ENCODE results near the gene COL1A2. TPM values are rescaled to one million over a fixed set of nuclear protein-coding genes. Genes with fewer than 3 reads are reported as not detected.

The COL1A2 gene
- polyA plus RNA-seq, 1 donor from 2014 or later, result 2.5 TPM

DNA sequence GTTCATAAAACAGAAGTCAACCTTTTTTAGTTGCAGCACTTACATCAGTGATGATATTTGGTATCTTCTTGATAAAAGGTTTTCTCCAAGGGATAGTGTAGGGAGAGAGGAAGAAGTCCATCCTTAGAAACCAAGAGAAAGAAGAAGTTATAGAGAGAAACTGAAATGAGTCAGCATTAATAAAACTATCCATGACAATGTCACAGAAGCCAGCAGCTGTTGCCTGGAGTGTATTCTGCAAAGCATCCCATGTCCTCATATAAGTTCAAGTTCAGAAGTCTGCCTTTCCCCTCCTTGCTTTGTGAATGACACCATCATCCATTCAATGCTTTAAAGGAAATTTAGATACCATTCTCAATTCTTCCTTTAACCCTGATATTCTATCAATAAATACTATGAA is 14.4 kb upstream of the COL1A2 start:
- Histone ChIP-seq H3K79me2 (replicated peaks; ENCODE audit: insufficient read depth, low read length) (no peaks in the 10 kb centered on the region), H3K4me2 (ENCODE audit: low read length) (no peak overlapping the region), H2AFZ (ENCODE audit: low read depth, low read length) (no peak overlapping the region), H3K9me3 (ENCODE audit: low read length) (no peaks in the 10 kb centered on the region), H3K9ac (ENCODE audit: low read length) (no peak overlapping the region), H3K9me2 (ENCODE audit: insufficient read depth, low read length) (no peaks in the 10 kb centered on the region), H4K20me1 (ENCODE audit: insufficient read depth) (no peaks in the 10 kb centered on the region), H3F3A (ENCODE audit: insufficient read depth, low read length, poor library complexity, severe bottlenecking) (no peaks in the 10 kb centered on the region), H3K27me3 (ENCODE audit: insufficient read depth, low read depth, low read length) (no peaks in the 10 kb centered on the region), H3K27ac (ENCODE audit: low read length) (no peak overlapping the region), H3K4me3 (ENCODE audit: low read length) (no peak overlapping the region), H3K36me3 (ENCODE audit: insufficient read depth, low read length) (no peaks in the 10 kb centered on the region)
- no peak for TF ChIP-seq TAF1 (IDR thresholded peaks at IDR 0.05; ENCODE audit: low read depth)
- TF ChIP-seq REST (IDR thresholded peaks at IDR 0.05; ENCODE audit: borderline replicate concordance), result no peak
- TF ChIP-seq, protein P1, sequence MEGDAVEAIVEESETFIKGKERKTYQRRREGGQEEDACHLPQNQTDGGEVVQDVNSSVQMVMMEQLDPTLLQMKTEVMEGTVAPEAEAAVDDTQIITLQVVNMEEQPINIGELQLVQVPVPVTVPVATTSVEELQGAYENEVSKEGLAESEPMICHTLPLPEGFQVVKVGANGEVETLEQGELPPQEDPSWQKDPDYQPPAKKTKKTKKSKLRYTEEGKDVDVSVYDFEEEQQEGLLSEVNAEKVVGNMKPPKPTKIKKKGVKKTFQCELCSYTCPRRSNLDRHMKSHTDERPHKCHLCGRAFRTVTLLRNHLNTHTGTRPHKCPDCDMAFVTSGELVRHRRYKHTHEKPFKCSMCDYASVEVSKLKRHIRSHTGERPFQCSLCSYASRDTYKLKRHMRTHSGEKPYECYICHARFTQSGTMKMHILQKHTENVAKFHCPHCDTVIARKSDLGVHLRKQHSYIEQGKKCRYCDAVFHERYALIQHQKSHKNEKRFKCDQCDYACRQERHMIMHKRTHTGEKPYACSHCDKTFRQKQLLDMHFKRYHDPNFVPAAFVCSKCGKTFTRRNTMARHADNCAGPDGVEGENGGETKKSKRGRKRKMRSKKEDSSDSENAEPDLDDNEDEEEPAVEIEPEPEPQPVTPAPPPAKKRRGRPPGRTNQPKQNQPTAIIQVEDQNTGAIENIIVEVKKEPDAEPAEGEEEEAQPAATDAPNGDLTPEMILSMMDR (IDR thresholded peaks at IDR 0.05; ENCODE audit: poor library complexity, severe bottlenecking), result no peak
- no peak for TF ChIP-seq RAD21 (conservative IDR thresholded peaks at IDR 0.05)
- TF ChIP-seq MXI1 (conservative IDR thresholded peaks at IDR 0.05; ENCODE audit: poor library complexity, severe bottlenecking), result no peak
- no peak for TF ChIP-seq POLR2AphosphoS5 (IDR thresholded peaks at IDR 0.05)
- TF ChIP-seq EP300 (conservative IDR thresholded peaks at IDR 0.05; ENCODE audit: poor library complexity, severe bottlenecking), result no peak
- TF ChIP-seq EZH2 (IDR thresholded peaks at IDR 0.05; ENCODE audit: borderline replicate concordance, insufficient read depth, low read length, poor library complexity, severe bottlenecking), result no peak
- TF ChIP-seq SMC3 (conservative IDR thresholded peaks at IDR 0.05; ENCODE audit: poor library complexity), result no peak

DNA sequence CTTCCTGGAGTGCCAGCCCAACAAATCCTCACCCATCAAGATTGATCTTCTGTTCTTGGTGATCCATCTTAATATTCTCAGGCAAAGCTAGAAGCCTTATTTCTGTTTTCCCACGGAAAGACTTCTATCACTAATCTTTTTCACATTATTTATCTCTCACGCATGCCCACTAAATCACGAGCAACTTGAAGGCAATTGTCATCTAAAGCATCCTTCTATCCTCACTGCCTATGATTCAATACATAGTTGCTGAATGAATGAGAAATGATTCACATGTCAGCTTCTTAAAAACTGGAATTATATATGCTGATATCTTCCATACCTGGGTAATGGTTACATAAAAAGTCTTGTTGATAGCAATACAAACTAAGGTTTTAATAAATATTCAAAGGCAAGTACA is 12.6 kb upstream of the COL1A2 start:
- H3K27me3 ChIP-seq (ENCODE audit: insufficient read depth, low read depth, low read length), result no peaks in the 10 kb centered on the region
- no peak overlapping the region for H2AFZ ChIP-seq (ENCODE audit: low read depth, low read length)
- H3K9me3 ChIP-seq (ENCODE audit: low read length), result no peaks in the 10 kb centered on the region
- H3K4me3 ChIP-seq (ENCODE audit: low read length), result no peak overlapping the region
- no peak overlapping the region for H3K4me2 ChIP-seq (ENCODE audit: low read length)
- TF ChIP-seq MXI1 (conservative IDR thresholded peaks at IDR 0.05; ENCODE audit: poor library complexity, severe bottlenecking) (no peak), TAF1 (IDR thresholded peaks at IDR 0.05; ENCODE audit: low read depth) (no peak), POLR2AphosphoS5 (IDR thresholded peaks at IDR 0.05) (no peak), SMC3 (conservative IDR thresholded peaks at IDR 0.05; ENCODE audit: poor library complexity) (no peak), EZH2 (IDR thresholded peaks at IDR 0.05; ENCODE audit: borderline replicate concordance, insufficient read depth, low read length, poor library complexity, severe bottlenecking) (no peak), RAD21 (conservative IDR thresholded peaks at IDR 0.05) (no peak)
- TF ChIP-seq, protein P1 (IDR thresholded peaks at IDR 0.05; ENCODE audit: poor library complexity, severe bottlenecking), result no peak
- no peaks in the 10 kb centered on the region for H3K79me2 ChIP-seq (replicated peaks; ENCODE audit: insufficient read depth, low read length)
- no peaks in the 10 kb centered on the region for H3F3A ChIP-seq (ENCODE audit: insufficient read depth, low read length, poor library complexity, severe bottlenecking)
- no peaks in the 10 kb centered on the region for H4K20me1 ChIP-seq (ENCODE audit: insufficient read depth)
- no peaks in the 10 kb centered on the region for H3K36me3 ChIP-seq (ENCODE audit: insufficient read depth, low read length)
- no peak overlapping the region for H3K9ac ChIP-seq (ENCODE audit: low read length)
- no peaks in the 10 kb centered on the region for H3K9me2 ChIP-seq (ENCODE audit: insufficient read depth, low read length)
- no peak overlapping the region for H3K27ac ChIP-seq (ENCODE audit: low read length)
